ENCODE measurements around the gene TMPRSS9.
"Not testable (repeated sequence)": the region's sequence is repeated elsewhere in the genome, so short reads cannot be mapped to it uniquely, and the experiment has no call there.

The TMPRSS9 gene

DNA sequence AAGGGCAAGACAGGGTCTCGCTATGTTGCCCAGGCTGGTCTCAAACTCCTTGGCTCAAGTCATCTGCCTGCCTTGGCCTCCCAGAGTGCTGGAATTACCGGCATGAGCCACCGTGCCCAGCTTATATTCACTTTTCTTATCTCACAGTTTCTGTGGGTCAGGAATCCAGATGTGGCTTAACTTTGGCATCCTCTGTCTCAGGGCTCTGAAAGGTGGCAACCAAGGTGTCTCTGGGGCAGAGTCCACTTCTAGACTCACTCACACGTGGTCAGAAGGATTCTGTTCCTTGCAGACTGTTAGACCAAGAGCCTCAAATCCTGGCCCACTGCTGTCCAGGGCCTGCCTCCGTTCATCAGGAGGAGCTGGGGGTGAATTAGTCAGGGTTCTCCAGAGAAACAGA, 104.3 kb downstream of the TMPRSS9 start:
- no peak for DNase-seq

DNA sequence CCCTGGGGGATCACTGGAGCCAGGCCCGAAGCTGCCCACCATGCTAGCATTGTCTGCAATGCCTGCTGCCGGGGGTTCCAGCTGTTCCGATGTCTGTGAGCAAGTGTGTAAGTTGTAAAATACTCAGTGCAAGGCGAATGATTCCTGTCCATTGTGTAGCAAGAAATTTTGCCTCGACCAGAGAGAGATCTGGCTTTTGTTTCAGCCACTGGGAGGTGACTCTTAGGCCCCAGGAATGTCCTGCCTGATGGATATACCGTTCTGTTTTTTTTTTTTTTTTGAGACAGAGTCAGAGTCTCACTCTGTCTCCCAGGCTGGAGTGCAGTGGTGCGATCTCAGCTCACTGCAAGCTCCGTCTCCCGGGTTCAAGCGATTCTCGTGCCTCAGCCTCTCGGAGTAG, 108.5 kb downstream of the TMPRSS9 start:
- no peak for DNase-seq

DNA sequence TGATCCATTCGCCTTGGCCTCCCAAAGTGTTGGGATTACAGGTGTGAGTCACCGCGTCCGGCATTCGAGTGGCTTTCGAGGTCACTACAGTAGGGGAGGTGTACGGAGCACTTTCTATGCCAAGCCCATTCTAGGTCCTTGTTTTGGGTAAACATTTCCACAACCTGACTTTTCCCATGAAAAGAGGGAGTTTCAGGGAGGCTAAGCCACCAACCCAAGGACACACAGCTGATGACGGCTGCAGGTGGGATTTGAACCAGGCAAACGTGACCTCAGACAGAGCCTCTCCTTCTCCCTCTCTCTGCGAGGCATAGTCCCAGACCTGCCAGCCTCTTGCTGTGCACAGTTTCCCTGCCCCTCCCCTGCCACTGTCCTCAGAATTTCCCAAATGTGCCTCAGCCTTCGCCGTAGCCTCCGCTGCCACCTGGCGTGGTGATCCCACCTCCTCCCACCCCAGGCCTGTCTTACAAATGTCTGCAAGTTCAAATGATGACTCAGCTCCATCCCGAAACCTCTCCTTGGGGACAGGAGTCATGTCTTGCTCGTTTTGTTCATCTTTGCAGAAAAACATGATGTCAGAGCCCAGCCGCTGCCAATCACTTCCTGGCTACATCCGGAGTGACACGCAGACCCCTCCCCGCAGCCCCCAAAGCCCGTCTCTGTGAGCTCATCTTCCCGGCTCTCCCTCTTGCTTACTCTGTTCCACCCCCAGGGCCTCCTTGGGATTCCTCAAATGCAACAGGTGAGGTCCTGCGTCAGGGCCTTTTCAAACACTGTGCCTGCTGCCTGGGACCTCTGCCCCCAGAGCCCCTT, 109.2 kb downstream of the TMPRSS9 start:
- no peak for DNase-seq

DNA sequence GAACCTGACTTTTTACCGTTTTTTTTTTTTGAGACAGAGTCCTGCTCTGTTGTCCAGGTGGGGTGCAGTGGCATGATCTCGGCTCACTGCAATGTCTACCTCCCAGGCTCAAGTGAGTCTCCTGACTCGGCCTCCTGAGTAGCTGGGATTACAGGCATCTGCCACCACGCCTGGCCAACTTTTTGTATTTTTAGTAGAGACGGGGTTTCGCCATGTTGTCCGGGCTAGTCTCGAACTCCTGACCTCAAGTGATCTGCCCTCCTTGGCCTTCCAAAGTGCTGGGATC, 109.8 kb downstream of the TMPRSS9 start:
- DNase-seq, result not testable (repeated sequence)

DNA sequence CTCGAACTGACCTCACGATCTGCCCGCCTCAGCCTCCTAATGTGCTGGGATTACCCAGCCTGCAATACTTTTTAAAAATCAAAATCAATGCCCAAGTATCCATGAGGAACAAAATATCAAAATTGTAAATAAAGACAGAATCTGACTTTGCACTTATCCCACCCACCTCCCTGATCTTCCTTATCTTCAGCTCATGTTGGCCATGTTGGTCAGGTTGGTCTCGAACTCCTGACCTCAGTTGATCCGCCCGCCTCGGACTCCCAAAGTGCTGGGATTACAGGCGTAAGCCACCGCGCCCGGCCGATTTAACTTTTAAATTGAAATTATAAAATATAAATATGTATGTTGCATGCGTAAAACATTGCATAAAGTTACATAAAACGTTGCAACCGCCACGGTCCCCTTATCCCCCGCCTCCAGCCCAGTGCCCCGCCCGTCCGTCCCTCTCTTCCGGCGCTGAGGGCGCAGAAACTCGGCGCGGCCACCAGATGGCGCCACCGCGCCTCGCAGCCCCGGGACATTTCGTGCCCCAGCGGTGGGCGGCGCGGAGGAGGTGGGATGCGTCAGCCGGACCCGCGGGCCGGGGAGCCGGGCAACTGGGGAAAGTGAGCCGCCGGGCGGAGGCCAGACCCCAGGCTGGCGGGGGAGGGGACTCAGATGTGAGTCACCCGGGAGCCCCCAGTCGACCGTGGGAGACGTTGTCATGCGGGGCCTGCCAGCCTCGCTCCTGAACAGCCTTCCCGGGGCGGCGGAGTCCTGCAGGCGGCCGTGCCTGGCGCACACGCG, 114.4 kb downstream of the TMPRSS9 start:
- DNase-seq, result peak; percentile 86 to 92

DNA sequence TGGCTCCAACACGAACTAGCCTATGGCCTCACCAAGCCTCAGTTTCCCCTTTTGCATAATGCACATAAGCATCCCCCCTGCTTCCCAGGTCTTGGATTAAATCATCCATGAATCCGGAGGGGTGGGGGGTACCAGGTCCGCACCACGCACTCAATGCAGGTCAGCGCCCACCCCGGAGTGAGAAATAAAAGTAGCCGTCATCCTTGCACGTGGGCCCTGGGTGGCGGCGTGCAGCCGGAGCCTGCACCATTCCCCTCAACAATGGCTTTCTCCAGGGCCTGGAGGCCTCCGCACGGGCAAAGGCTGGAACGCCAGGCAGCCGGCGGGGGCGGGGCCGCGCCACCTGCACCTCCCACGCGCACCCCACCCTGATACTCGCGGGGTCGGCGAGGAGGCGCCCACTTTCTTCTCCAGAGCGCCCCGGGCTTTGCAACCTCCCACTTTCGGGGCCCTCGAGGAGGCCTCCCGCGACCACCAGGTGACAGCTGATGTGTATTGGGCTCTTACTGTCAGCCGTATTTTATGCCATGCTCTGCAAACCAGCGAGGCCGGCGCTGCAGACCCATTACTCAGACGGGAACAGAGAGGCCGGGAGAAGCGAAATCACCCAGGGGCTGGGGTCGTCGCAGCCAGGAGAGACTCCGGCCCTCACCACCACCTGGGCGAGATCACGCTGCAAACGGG, 115.1 kb downstream of the TMPRSS9 start:
- peak; percentile 60 to 66 for DNase-seq
